DND-41 (cell line): ENCODE measurements around the gene FOXP1.

Source experiments
- ATAC-seq: fragments of 200-7000 bp; cut with Tn5 transposase; 3 replicates; pipeline ENCODE4 v1.9.1; 2021; ENCODE audit warnings: low read depth; ENCODE audit not compliant: insufficient read depth
- DNase-seq: peaks from one replicate; pipeline ENCODE4 v3.0.0-alpha.2; 2020
- H2AFZ ChIP-seq: 2 replicates; pipeline ENCODE4 v1.6.0; 2012; ENCODE audit warnings: low read depth, low read length
- H3K27ac ChIP-seq: 2 replicates; pipeline ENCODE4 v1.5.1; 2012; ENCODE audit warnings: low read length, inconsistent platforms
- H3K27me3 ChIP-seq: fragments of 200-600 bp; sonication (generic); 2 replicates; pipeline ENCODE4 v1.6.0; 2012; ENCODE audit warnings: low read length, mild to moderate bottlenecking, inconsistent platforms; ENCODE audit not compliant: insufficient read depth, poor library complexity
- H3K36me3 ChIP-seq: 2 replicates; pipeline ENCODE4 v1.5.1; 2012; ENCODE audit warnings: low read length, inconsistent platforms; ENCODE audit not compliant: insufficient read depth
- H3K4me1 ChIP-seq: 2 replicates; pipeline ENCODE4 v1.5.1; 2012; ENCODE audit warnings: mild to moderate bottlenecking, low read length; ENCODE audit not compliant: insufficient read depth
- H3K4me2 ChIP-seq: 2 replicates; pipeline ENCODE4 v1.6.0; 2012; ENCODE audit warnings: mild to moderate bottlenecking, moderate library complexity, low read length, inconsistent platforms; ENCODE audit not compliant: insufficient read depth
- H3K4me3 ChIP-seq, 2 experiments: fragments of 200-600 bp in 1 of 2; shearing (Covaris generic) in 1 of 2; 2 replicates each; pipeline ENCODE4 v1.5.1; 2012 to 2016; ENCODE audit warnings: inconsistent platforms in 2 of 2, low read length in 2 of 2, mild to moderate bottlenecking in 2 of 2, low read depth in 1 of 2, moderate library complexity in 1 of 2
- H3K79me2 ChIP-seq: 2 replicates; pipeline ENCODE4 v1.6.0; 2012; ENCODE audit warnings: low read length, inconsistent platforms; ENCODE audit not compliant: insufficient read depth
- H3K9ac ChIP-seq: 2 replicates; pipeline ENCODE4 v1.6.0; 2012; ENCODE audit warnings: low read depth, mild to moderate bottlenecking, inconsistent platforms, low read length, moderate library complexity
- H3K9me3 ChIP-seq: 2 replicates; pipeline ENCODE4 v1.5.1; 2012; ENCODE audit warnings: low read length, moderate library complexity, mild to moderate bottlenecking, inconsistent platforms; ENCODE audit not compliant: insufficient read depth, severe bottlenecking
- H4K20me1 ChIP-seq: 2 replicates; pipeline ENCODE4 v1.6.0; 2012; ENCODE audit warnings: low read length; ENCODE audit not compliant: insufficient read depth
- EZH2 ChIP-seq: IDR thresholded peaks from 3 replicates; pipeline ENCODE4 v1.6.1; 2012; ENCODE audit warnings: borderline replicate concordance, low read depth, mild to moderate bottlenecking, moderate library complexity, low read length, inconsistent platforms; ENCODE audit not compliant: severe bottlenecking
- TF ChIP-seq, protein P1 (sequence below): IDR thresholded peaks from 2 replicates; pipeline ENCODE4 v1.5.1; 2012; ENCODE audit warnings: borderline replicate concordance, low read length, moderate library complexity, mild to moderate bottlenecking; ENCODE audit not compliant: poor library complexity, severe bottlenecking; ENCODE audit errors: extremely low read depth

The FOXP1 gene

DNA sequence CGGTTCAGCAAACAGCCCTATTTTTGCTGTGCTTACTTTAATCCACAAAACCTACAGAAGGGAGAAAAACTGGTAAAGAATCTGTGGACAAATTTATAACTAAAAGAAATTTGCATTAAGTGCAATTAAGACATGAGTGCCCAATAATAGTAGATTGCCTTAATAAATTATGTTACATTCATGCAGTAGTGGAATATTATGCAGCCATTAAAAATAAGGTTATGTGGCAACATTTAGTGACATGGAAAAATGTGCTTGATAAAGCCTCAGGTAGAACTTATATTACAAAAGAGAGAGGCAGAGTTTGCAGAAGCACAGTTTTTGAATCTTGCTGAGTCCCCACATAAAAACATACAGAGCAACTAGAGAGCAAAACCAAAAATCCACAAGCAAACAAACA is 253.0 kb downstream of the FOXP1 start:
- Histone ChIP-seq H3K9me3 (no peaks in the 10 kb centered on the region), H3K27ac (no peak overlapping the region), H2AFZ (no peak overlapping the region), H3K9ac (no peak overlapping the region), H3K79me2 (0 out of 2 replicates have a peak, but pooled peaks cover 3% of the 10 kb centered on the region), H3K36me3 (peaks cover 4% of the 10 kb centered on the region; the same call in 1 of the 2 replicates), H3K4me1 (no peaks in the 10 kb centered on the region), H3K27me3 (no peaks in the 10 kb centered on the region), H3K4me3 (no peak overlapping the region), H3K4me2 (no peak overlapping the region), H4K20me1 (no peaks in the 10 kb centered on the region)
- ATAC-seq: no peak
- TF ChIP-seq, protein P1, sequence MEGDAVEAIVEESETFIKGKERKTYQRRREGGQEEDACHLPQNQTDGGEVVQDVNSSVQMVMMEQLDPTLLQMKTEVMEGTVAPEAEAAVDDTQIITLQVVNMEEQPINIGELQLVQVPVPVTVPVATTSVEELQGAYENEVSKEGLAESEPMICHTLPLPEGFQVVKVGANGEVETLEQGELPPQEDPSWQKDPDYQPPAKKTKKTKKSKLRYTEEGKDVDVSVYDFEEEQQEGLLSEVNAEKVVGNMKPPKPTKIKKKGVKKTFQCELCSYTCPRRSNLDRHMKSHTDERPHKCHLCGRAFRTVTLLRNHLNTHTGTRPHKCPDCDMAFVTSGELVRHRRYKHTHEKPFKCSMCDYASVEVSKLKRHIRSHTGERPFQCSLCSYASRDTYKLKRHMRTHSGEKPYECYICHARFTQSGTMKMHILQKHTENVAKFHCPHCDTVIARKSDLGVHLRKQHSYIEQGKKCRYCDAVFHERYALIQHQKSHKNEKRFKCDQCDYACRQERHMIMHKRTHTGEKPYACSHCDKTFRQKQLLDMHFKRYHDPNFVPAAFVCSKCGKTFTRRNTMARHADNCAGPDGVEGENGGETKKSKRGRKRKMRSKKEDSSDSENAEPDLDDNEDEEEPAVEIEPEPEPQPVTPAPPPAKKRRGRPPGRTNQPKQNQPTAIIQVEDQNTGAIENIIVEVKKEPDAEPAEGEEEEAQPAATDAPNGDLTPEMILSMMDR: no peak
- TF ChIP-seq EZH2: no peak
- no peak for DNase-seq

DNA sequence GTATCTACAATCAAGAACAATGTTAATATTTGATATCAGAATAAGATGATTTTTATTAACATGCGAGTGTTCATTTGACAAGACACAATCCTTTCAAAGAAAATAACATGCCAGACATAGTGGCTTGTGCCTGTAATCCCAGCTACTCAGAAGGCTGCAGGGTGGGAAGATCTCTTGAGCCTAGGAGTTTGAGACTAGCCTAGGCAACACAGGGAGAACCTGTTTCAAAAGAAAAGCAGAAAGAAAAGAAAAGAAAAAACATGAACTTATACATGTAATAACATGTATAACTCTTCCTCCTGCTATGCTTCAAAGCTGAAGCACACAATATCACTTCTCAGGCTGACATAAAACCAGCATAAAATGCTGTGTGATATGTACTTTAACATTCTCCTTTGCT is 253.7 kb downstream of the FOXP1 start:
- H3K27ac ChIP-seq: no peak overlapping the region
- no peak overlapping the region for H3K4me3 ChIP-seq
- H3K36me3 ChIP-seq: peaks cover 4% of the 10 kb centered on the region; the same call in 1 of the 2 replicates
- TF ChIP-seq, protein P1: no peak
- no peak for TF ChIP-seq EZH2
- no peaks in the 10 kb centered on the region for H4K20me1 ChIP-seq
- no peaks in the 10 kb centered on the region for H3K27me3 ChIP-seq
- H3K79me2 ChIP-seq: 0 out of 2 replicates have a peak, but pooled peaks cover 3% of the 10 kb centered on the region
- no peak for DNase-seq
- no peaks in the 10 kb centered on the region for H3K9me3 ChIP-seq
- no peaks in the 10 kb centered on the region for H3K4me1 ChIP-seq
- ATAC-seq: no peak
- no peak overlapping the region for H3K4me2 ChIP-seq
- no peak overlapping the region for H2AFZ ChIP-seq
- H3K9ac ChIP-seq: no peak overlapping the region

DNA sequence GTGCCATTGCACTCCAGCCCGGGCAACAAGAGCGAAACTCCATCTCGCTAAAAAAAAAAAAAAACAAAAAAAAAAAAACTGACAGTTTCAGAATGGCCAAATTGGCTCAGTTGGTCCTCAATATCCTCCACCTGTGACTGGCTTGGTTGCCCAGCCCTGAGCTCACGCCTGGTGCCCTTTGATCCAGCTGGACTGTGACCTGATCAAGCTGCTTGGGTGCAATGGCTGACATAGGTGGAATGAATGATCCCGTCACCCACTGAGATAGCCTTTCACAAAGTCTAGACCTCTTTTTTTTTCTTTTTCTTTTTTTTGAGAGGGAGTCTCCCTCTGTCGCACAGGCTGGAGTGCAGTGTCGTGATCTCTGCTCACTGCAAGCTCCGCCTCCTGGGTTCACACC is 254.6 kb downstream of the FOXP1 start:
- H3K4me2 ChIP-seq: no peak overlapping the region
- DNase-seq (no peak), ATAC-seq (no peak)
- 0 out of 2 replicates have a peak, but pooled peaks cover 3% of the 10 kb centered on the region for H3K79me2 ChIP-seq
- H3K4me3 ChIP-seq: no peak overlapping the region
- no peak overlapping the region for H3K27ac ChIP-seq
- TF ChIP-seq, protein P1: no peak
- no peak for TF ChIP-seq EZH2
- no peaks in the 10 kb centered on the region for H3K27me3 ChIP-seq
- H3K9ac ChIP-seq: no peak overlapping the region
- peaks cover 4% of the 10 kb centered on the region; the same call in 1 of the 2 replicates for H3K36me3 ChIP-seq
- no peaks in the 10 kb centered on the region for H3K4me1 ChIP-seq
- no peak overlapping the region for H2AFZ ChIP-seq
- no peaks in the 10 kb centered on the region for H3K9me3 ChIP-seq
- no peaks in the 10 kb centered on the region for H4K20me1 ChIP-seq
